MM.1S (cell line): Measurements from ENCODE around the gene GPR148.

Experiments used
- CTCF ChIP-seq: fragments of 300-600 bp; sonication (generic); IDR thresholded peaks from 2 replicates; pipeline ENCODE4 v1.5.1; 2016; ENCODE audit warnings: antibody characterized with exemption, low read length, mixed read lengths
- EZH2 ChIP-seq: fragments of 300-600 bp; sonication (generic); optimal IDR thresholded peaks from 2 replicates; pipeline ENCODE3; 2017; ENCODE audit warnings: low read depth, mild to moderate bottlenecking, antibody characterized with exemption, low read length, mixed read lengths

- no peak for TF ChIP-seq CTCF
- TF ChIP-seq EZH2 = no peak
These were observed 6.3 kb downstream of the GPR148 start for GRCh38 chr2:130735200-130735599.
